Stimulated activated naive CD8-positive, alpha-beta T cell treated with anti-CD3 and anti-CD28 coated beads, Interleukin-15, Interleukin-2, amounts not matched to agents 100 U/mL and 50 U/mL, for 24 hours (primary cell): ENCODE data around the gene NETO2.

Experiments used
- ATAC-seq: fragments of 150-1000 bp; cut with Tn5 transposase; one replicate; pipeline ENCODE4 v1.10.0; 2021
- DNase-seq: peaks from one replicate; pipeline ENCODE4 v3.0.0; 2021

Gene NETO2

GRCh38 chr16:47046726-47047523, 96.8 kb downstream of the NETO2 start:
- DNase-seq (no peak), ATAC-seq (no peak)

- DNase-seq = no peak
- no peak for ATAC-seq
Measured at GRCh38 chr16:47045459-47045858, 98.3 kb downstream of the NETO2 start.

- no peak for DNase-seq
- no peak for ATAC-seq
Measured at GRCh38 chr16:47045023-47045422, 98.7 kb downstream of the NETO2 start.

GRCh38 chr16:47043970-47044684, 99.6 kb downstream of the NETO2 start:
- ATAC-seq (no peak), DNase-seq (no peak)

GRCh38 chr16:47043200-47043599, 100.5 kb downstream of the NETO2 start:
- DNase-seq = no peak
- ATAC-seq = no peak

GRCh38 chr16:47037746-47038458, 105.8 kb downstream of the NETO2 start:
- ATAC-seq (peak; percentile 95), DNase-seq (peak; percentile 96)

- ATAC-seq = peak; percentile 47
- DNase-seq = peak; percentile 49
Measured at GRCh38 chr16:47037396-47037745, 106.4 kb downstream of the NETO2 start.

GRCh38 chr16:47036201-47036600, 107.5 kb downstream of the NETO2 start:
- DNase-seq = no peak
- ATAC-seq = no peak

- ATAC-seq = no peak
- DNase-seq = no peak
Measured at GRCh38 chr16:47035436-47035835, 108.3 kb downstream of the NETO2 start.

- ATAC-seq (no peak), DNase-seq (no peak)
Measured at GRCh38 chr16:47034455-47034854, 109.3 kb downstream of the NETO2 start.

GRCh38 chr16:47033176-47033575, 110.6 kb downstream of the NETO2 start:
- ATAC-seq = no peak
- DNase-seq = no peak

GRCh38 chr16:47029724-47030123, 114.0 kb downstream of the NETO2 start:
- DNase-seq (no peak), ATAC-seq (no peak)

GRCh38 chr16:47028767-47029377, 114.9 kb downstream of the NETO2 start:
- ATAC-seq = no peak
- DNase-seq = no peak
